Esophagus muscularis mucosa (tissue), 3 donors: ENCODE data around the gene PUM2.
"Not testable (repeated sequence)": the region's sequence is repeated elsewhere in the genome, so short reads cannot be mapped to it uniquely, and the experiment has no call there.

Experiments
- CTCF ChIP-seq, 3 experiments: fragments of 200-600 bp in 2 of 3; fragments of 450-650 bp in 1 of 3; sonication (generic) in 2 of 3; IDR thresholded peaks; one replicate each; pipeline ENCODE4 v1.5.1; 2017 to 2019; ENCODE audit warnings: antibody characterized with exemption in 3 of 3, mild to moderate bottlenecking in 2 of 3, moderate library complexity in 1 of 3
- POLR2AphosphoS5 ChIP-seq, 2 donors: sonication (generic); formaldehyde crosslinking; IDR thresholded peaks; one replicate each; pipeline ENCODE4 v1.6.1; 2017; ENCODE audit warnings: antibody characterized with exemption in 2 of 2

GRCh38 chr2:20374982-20375381 is 24.3 kb upstream of the PUM2 start:
- TF ChIP-seq CTCF, POLR2AphosphoS5 (IDR thresholded peaks at IDR 0.05): not testable (repeated sequence)
